Measurements from ENCODE around the gene TRMT44. TPM values are rescaled to one million over a fixed set of nuclear protein-coding genes. Genes with fewer than 3 reads are reported as not detected.
A peak's percentile ranks its signal among the peaks of the same experiment; 100 is the strongest.

Gene TRMT44
- total and polyA plus RNA-seq, 2 donors (not counting 1 experiment from before 2014, with no cell fraction given): 13.3 to 37.4 TPM

GRCh38 chr4:8410641-8411271 lies 29.8 kb upstream of the TRMT44 start:
- no peak overlapping the region for H3K27ac ChIP-seq (ENCODE audit: low read length in 2 of 2)
- no peak overlapping the region for H3K4me3 ChIP-seq (ENCODE audit: control extremely low read depth in 1 of 5, extremely low read depth in 1 of 5, insufficient read depth in 1 of 5, low read depth in 2 of 5, low read length in 4 of 5)
- no peak overlapping the region for H2AFZ ChIP-seq (ENCODE audit: insufficient read depth, low read depth, low read length, poor library complexity, severe bottlenecking)
- CTCF ChIA-PET: interaction anchor here (0.7 to 2.3 kb wide), 3 partner anchors 9 to 606 kb away, joined by 3 to 9 read pairs (median 3); no protein-coding TSS in a partner anchor
- H3K79me2 ChIP-seq (ENCODE audit: control insufficient read depth, insufficient read depth, low read length): no peaks in the 10 kb centered on the region
- H3K9me3 ChIP-seq (ENCODE audit: control extremely low read depth in 1 of 3, control insufficient read depth in 2 of 3, insufficient read depth in 1 of 3, low read length in 2 of 3): no peaks in the 10 kb centered on the region
- WGBS (ENCODE audit: insufficient coverage): 62% methylated on average over 26 of the region's 26 CpGs
- peak overlapping the region; percentile 5 for H3K4me3 Mint-ChIP-seq
- no peaks in the 10 kb centered on the region for H4K20me1 ChIP-seq (ENCODE audit: control insufficient read depth, insufficient read depth, low read length, poor library complexity, severe bottlenecking)
- no peaks in the 10 kb centered on the region for H3K27me3 ChIP-seq (replicated peaks in 1 of 4; ENCODE audit: control extremely low read depth in 1 of 4, control insufficient read depth in 3 of 4, insufficient read depth in 4 of 4, low read length in 3 of 4)
- peaks cover 0 to 42% of the 10 kb centered on the region in 2 experiments for H3K36me3 ChIP-seq (replicated peaks in 1 of 2; ENCODE audit: control extremely low read depth in 1 of 2, control insufficient read depth in 1 of 2, extremely low read depth in 1 of 2, insufficient read depth in 2 of 2, low read length in 1 of 2)
- peak overlapping the region; percentile 30 for H3K4me2 ChIP-seq (replicated peaks; ENCODE audit: low read depth, low read length, poor library complexity, severe bottlenecking)
- intact Hi-C loops (cut with micrococcal nuclease): no loop called here
- peaks cover 5% of the 10 kb centered on the region for H3K4me1 Mint-ChIP-seq
- no peaks in the 10 kb centered on the region for H3K27me3 Mint-ChIP-seq
- POLR2A ChIA-PET: interaction anchor here (0.6 kb wide), 1 partner anchor 1316 kb away, joined by 6 read pairs; no protein-coding TSS in a partner anchor
- no peaks in the 10 kb centered on the region for H3K9me3 Mint-ChIP-seq (ENCODE audit: insufficient read depth)
- peak; percentile 51 for ATAC-seq (ENCODE audit: low read depth)
- no peak overlapping the region for H3K27ac Mint-ChIP-seq
- no peak for DNase-seq
- H3K9ac ChIP-seq (ENCODE audit: low read length): no peak overlapping the region
- TF ChIP-seq EZH2 (IDR thresholded peaks at IDR 0.05; ENCODE audit: borderline replicate concordance, insufficient read depth, low read depth, low read length, poor library complexity, severe bottlenecking): no peak
- no peak for TF ChIP-seq CTCF (IDR thresholded peaks at IDR 0.05)
- peaks cover 0 to 6% of the 10 kb centered on the region in 2 donors for H3K4me1 ChIP-seq (ENCODE audit: control insufficient read depth in 2 of 2, insufficient read depth in 2 of 2, low read length in 2 of 2)
